A172 (cell line): ENCODE data around the gene B4GALT5. TPM values are rescaled to one million over a fixed set of nuclear protein-coding genes. Genes with fewer than 3 reads are reported as not detected.

Experiments
- DNase-seq: peaks from one replicate; pipeline ENCODE4 v3.0.0-alpha.2; 2015; ENCODE audit warnings: low spot score
- total RNA-seq: library from RNA; depleted of rRNA; stranded (reverse); fragments of >200 nt; shearing (Covaris generic); gene quantifications from 2 replicates; pipeline ENCODE4 v1.2.3, GENCODE V29; 2014

The B4GALT5 gene
- total RNA-seq, 1 experiment from 2014 or later, result 40.0 TPM

- no peak for DNase-seq
Measured at GRCh38 chr20:49659056-49659455, 54.6 kb downstream of the B4GALT5 start.

GRCh38 chr20:49658508-49658907, 55.2 kb downstream of the B4GALT5 start:
- DNase-seq, result no peak

- DNase-seq, result no peak
Measured at GRCh38 chr20:49657118-49657901, 56.4 kb downstream of the B4GALT5 start.

GRCh38 chr20:49656304-49656703, 57.4 kb downstream of the B4GALT5 start:
- DNase-seq, result no peak

GRCh38 chr20:49653925-49654434, 59.7 kb downstream of the B4GALT5 start:
- DNase-seq, result no peak

GRCh38 chr20:49649672-49650071, 64.0 kb downstream of the B4GALT5 start:
- DNase-seq, result no peak

GRCh38 chr20:49647550-49647949, 66.1 kb downstream of the B4GALT5 start:
- peak; percentile 32 for DNase-seq

GRCh38 chr20:49646528-49646927, 67.2 kb downstream of the B4GALT5 start:
- DNase-seq, result no peak

GRCh38 chr20:49646126-49646525, 67.6 kb downstream of the B4GALT5 start:
- no peak for DNase-seq

- DNase-seq, result no peak
Measured at GRCh38 chr20:49644980-49645565, 68.6 kb downstream of the B4GALT5 start.

GRCh38 chr20:49642816-49643215, 70.9 kb downstream of the B4GALT5 start:
- DNase-seq, result no peak

- DNase-seq, result no peak
Measured at GRCh38 chr20:49641683-49642656, 71.7 kb downstream of the B4GALT5 start.

GRCh38 chr20:49637046-49637637, 76.5 kb downstream of the B4GALT5 start:
- DNase-seq, result no peak

- no peak for DNase-seq
Measured at GRCh38 chr20:49636447-49636846, 77.2 kb downstream of the B4GALT5 start.

- DNase-seq, result no peak
Measured at GRCh38 chr20:49635866-49636265, 77.8 kb downstream of the B4GALT5 start.

GRCh38 chr20:49635166-49635565, 78.5 kb downstream of the B4GALT5 start:
- no peak for DNase-seq

- no peak for DNase-seq
Measured at GRCh38 chr20:49634116-49634515, 79.6 kb downstream of the B4GALT5 start.

GRCh38 chr20:49633643-49634042, 80.0 kb downstream of the B4GALT5 start:
- no peak for DNase-seq

GRCh38 chr20:49633023-49633422, 80.7 kb downstream of the B4GALT5 start:
- DNase-seq, result no peak

GRCh38 chr20:49631856-49632418, 81.7 kb downstream of the B4GALT5 start:
- DNase-seq, result no peak

GRCh38 chr20:49631061-49631716, 82.5 kb downstream of the B4GALT5 start:
- no peak for DNase-seq
